ENCODE measurements around the gene GPC3.

GRCh38 chrX:133776072-133776471 is 209.3 kb downstream of the GPC3 start:
- peak; percentile 64 for TF ChIP-seq CTCF (conservative IDR thresholded peaks at IDR 0.05)
- no peak for TF ChIP-seq EZH2 (IDR thresholded peaks at IDR 0.05; ENCODE audit: low read depth)
